ENCODE measurements around the gene CORO7.

CORO7 gene

GRCh38 chr16:4369007-4369733, 47.2 kb downstream of the CORO7 start:
- no peak for DNase-seq

DNA sequence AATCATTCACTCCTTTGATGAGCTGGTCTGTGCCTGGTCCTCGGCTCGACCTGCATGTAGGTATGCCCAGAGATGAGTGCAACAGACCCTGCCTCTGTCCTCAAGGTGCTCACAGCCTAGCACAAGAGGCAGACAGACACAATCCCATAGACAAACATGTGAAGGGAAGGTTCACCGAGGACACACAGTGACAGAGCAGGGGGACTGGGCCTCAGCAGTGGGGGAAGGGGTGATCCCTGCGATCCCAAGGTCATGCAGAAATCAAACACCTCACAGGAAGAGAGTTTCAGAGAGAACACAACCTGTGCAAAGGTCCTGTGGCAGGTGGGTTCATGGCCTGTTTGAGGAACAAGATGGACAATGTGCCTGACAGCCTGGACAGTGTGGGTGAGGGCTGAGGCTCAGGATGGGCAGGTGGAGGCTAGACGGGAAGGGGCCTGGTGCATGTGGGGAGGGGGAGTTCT, 49.0 kb downstream of the CORO7 start:
- DNase-seq: no peak

DNA sequence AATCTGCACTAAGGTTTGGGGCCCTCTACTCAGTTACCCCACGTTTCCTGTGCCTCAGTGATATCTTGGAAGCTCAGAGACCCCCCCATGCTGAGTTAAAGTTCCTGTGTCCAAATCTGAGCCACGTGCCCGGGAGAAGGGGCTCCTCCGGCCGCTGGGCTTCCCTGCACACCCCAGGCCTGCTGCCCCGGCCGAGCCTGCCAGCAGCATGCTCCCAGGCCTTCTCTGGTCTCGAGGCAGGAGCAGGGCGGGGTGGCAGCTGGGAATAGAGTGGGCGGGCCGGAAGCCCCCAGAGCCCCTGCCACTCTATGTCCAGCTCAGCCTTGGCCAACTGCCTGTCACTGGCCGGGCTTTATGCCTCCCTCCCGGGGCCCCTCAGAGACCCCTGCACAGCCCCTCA, 50.4 kb downstream of the CORO7 start:
- no peak for DNase-seq

DNA sequence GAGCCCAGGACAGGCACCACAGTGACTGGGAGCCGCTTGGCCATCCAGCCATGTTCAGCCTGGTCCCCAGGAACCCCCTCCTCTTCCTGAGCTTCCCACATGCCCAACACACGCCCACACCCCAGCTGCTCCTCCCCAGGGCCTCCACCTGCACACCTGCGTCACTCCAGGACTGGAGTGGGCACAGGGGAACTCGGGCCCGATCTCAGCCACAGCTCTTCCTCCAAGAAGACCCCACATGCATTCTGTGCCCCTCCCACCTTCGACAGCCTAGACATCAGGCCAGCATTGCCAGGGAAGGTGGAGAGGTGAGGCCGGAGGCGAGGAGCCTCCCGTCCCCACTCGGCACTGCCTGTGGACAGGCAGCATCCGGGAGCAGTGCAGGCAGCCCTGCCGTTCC, 50.8 kb downstream of the CORO7 start:
- no peak for DNase-seq

- DNase-seq: no peak
These were observed 51.4 kb downstream of the CORO7 start for GRCh38 chr16:4365014-4365406.

DNA sequence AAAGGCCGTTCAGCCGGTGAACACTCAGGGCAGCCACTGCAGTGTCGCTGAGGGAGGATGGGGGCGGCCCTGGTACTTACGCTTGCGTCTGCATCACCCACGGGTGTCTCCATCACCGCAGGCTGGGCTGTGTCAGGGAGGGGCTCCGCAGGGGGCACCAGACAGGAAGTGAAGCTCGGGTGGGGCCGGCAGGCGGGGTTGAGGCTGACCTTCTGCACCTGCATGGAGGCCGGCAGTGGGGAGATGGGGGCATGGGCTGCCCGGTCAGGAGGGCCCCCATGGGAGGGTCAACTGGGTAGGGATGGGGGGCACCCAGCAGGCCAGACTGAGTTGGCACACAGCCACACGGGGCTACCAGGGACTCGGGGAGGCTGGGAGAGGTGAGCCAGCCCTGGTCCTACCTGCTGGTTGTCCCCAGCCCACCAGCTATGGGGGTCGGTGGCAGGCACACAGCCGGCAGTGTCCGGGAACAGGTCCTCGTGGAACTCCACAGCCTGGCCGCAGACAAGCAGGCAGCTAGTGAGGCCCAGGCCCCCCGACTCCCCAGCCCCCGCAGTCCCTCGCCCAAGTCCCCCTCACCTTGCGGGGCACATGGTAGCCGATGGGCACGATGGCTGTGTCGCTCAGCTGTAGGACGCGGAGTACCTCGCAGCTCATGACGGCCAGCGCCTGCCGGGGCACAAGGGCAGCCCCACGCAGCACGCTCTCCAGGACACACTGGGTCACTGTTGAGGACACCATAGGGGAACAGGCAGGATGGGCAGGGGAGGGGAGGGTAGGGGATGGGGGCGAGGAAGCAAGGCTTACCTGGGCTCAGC, 52.0 kb downstream of the CORO7 start:
- DNase-seq: no peak

GRCh38 chr16:4362476-4363135, 53.8 kb downstream of the CORO7 start:
- no peak for DNase-seq

GRCh38 chr16:4361944-4362311, 54.5 kb downstream of the CORO7 start:
- no peak for DNase-seq

DNA sequence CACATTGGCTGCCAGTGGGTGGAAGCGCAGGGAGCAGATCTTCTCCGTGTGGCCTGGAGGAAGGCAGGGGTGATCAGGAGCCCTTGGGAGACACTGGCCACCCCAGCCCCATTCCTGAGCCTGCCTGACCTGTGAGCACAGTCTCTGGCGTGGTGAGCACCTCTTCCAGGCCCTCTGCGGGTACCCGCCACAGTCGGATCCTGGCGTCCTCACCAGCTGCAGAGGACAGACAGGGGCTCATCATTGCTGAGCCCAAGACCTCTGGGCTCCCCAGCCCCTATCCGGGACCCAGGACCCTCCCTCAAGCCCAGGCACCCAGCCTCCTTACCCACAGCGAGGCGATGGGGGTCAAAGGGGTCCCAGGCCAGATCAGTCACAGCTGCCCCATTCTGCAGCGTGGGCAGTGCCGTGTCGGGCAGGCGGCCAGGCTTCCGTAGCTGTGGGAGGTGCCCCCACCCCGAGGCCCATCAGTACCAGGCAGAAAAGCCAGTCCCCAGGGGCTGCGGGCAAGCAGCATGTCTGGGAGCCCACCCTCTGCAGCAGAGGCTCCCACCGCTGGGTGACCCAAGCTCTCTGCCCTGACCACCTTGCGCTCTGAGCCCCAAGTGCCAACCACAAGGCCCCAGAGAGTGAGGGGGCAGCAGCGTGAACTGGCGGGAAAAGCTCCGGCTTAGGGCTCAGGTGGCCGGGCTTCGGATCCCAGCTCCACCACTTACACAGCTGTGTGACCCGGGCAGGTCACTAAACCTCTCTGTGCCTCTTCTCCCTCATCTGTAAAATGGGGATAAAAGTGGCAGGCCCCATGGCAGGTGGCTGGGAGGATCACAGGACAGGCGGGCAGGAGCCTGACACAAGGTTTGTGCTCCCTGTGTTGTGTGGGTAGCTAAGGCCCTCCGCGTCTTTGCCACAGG, 55.1 kb downstream of the CORO7 start:
- DNase-seq: no peak

GRCh38 chr16:4360538-4361021, 55.8 kb downstream of the CORO7 start:
- DNase-seq: no peak

DNA sequence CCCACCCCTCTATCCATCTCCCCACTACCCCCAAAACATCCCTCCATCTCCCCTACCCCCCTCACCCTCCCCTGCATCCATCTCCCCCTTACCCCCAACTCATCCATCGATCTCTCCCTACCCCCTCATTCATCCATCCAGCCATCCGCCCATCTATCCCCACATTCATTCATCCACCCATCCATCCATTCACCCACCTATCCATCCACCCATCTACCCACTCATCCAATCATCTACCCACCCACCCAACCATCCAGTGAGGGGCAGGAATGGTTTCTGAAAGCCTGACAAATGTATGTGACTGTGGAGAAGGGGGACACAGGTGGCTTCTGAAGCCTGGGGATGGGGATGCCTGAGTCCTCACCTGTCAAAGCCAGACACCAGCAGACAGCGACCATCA, 56.5 kb downstream of the CORO7 start:
- no peak for DNase-seq

DNA sequence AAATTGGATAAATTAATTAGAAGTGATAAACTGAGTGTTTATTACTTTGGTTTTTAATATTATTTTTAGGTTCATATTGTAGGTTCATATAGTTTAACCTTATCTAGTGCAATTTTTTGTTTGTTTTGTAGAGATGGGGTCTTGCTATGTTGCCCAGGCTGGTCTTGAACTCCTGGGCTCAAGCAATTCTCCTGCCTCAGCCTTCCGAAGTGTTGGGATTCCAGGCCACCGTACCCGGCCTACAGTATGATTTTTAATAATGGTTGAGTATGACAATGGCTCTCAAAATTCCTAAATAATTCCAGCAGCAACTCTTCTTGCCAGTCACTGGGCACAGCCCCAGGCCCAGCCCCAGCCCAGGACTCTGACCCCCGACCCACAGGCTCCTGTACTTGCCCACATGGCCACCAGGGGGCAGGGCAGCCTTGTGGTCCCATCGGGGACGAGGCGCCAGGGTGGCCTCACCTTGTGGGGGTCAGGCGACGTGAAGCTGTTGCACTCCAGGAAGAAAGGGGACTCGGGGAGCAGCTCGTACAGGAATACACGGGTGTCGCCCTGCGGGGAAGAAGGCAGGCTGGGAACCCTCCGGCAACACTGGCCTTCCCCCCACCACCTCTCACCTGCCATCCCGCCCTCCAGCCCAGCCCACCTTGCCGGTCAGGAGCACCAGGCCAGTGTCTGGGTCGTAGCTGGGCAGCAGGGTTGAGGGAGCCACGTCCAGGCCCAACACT, 57.4 kb downstream of the CORO7 start:
- DNase-seq: peak; percentile 90

GRCh38 chr16:4358236-4358635, 58.2 kb downstream of the CORO7 start:
- DNase-seq: no peak

- no peak for DNase-seq
These were observed 59.6 kb downstream of the CORO7 start for GRCh38 chr16:4356820-4357219.

DNA sequence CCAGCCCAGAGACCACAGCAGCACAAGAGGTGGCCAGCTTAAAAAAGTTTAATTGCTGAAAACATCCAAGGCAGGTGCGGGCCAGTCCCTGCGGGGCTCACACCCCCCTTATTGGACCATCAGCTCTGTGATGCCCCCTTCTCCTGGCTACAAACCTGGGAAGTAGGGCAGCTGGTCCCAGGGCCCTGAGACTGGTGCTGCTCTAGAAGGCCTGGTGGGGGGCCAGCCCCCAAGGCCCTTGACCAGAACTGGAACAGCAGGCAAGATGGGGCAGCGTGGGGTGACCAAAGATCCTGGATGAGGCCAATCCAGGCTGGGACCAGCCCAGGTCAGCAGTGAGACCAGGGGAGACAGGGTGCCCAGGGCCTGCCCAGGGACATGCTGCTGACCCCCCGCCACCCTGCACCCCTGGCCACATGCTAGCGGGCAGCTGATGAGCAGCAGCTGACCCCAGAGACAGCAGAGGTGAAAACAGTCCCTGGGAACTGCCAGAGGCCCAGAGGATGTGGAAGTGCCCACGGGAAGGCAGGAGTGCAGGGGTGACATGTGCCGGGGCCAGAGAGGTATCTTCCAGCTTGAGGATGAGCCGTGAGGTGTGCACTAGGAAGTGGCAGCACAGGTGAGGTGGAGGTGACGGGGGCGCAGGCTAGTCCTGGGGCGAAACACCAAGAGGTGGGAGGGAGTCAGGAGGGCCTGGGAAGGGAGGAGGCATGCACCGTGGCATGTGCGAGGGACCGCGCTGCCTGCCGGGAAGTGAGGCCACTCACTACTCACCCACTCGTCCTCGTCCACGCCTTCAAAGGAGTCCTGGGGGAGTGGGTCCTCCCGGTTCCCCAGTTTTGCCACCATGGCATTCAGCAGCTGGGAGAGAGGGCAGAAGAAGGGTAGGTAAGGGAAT, 61.6 kb downstream of the CORO7 start:
- no peak for DNase-seq

- no peak for DNase-seq
These were observed 62.7 kb downstream of the CORO7 start for GRCh38 chr16:4353675-4354074.

DNA sequence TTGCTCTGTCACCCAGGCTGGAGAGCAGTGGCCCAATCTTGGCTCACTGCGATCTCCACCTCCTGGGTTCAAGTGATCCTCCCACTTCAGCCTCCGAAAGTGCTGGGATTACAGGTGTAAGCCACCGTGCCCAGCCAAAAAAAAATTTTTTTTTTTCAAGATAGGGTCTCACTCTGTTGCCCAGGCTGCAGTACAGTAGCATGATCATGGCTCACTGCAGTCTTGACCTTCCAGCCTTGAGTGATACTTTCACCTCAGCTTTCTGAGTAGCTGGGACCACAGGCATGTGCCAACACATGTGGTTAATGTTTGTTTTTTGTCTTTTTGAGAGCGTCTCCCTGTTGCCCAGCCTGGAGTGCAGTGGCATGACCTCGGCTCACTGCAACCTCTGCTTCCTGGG, 63.6 kb downstream of the CORO7 start:
- no peak for DNase-seq

DNA sequence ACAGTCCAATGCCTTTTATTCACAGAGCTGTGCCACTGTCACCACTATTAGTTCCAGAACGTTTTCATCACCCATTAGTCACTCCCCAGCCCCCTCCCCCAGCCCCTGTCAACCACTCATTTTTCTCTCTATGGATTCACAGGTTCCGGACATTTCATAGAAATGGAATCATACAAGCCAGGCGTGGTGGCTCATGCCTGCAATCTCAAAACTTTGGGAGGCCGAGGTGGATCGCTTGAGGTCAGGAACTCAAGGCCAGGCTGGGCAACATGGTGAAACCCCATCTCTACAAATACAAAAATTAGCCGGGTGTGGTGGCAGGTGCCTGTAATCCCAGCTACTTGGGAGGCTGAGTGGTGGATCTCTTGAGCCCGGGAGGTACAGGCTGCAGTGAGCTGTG, 64.5 kb downstream of the CORO7 start:
- no peak for DNase-seq

- peak; percentile 100 for DNase-seq
These were observed 65.4 kb downstream of the CORO7 start, which contains the start of gene PAM16 for GRCh38 chr16:4350787-4351659. TSS of gene PAM16 (minus strand) at chr16:4351321. CDS start at chr16:4351234, 87 bp downstream.

DNA sequence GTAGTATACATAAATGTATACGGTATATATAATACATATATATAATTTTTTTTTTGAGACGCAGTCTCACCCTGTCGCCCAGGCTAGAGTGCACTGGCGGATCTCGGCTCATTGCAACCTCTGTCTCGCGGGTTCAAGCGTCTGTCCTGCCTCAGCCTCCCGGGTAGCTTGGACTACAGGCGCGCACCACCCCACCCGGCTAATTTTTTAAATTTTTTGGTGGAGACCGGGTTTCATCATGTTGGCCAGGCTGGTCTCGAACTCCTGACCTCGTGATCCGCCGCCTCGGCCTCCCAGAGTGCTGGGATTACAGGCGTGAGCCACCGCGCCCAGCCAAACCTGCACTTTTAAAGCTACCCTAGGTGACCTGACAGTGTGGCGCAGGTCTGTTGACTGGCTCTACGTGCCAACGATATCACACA, 66.0 kb downstream of the CORO7 start:
- no peak for DNase-seq
